Thyroid gland (tissue), 4 donors: Measurements from ENCODE around the gene TAF4B.

Experiments used
- CTCF ChIP-seq, 6 experiments: fragments of 200-600 bp in 3 of 6; fragments of 450-650 bp in 3 of 6; sonication (generic) in 3 of 6; IDR thresholded peaks; one replicate each; pipeline ENCODE4 v1.5.1; 2016 to 2019; ENCODE audit warnings: antibody characterized with exemption in 6 of 6, mild to moderate bottlenecking in 2 of 6, inconsistent platforms in 1 of 6, moderate library complexity in 1 of 6
- POLR2A ChIP-seq, 2 donors: fragments of 450-650 bp; IDR thresholded peaks; one replicate each; pipeline ENCODE4 v1.6.1; 2017; ENCODE audit warnings: antibody characterized with exemption in 2 of 2, mild to moderate bottlenecking in 2 of 2, moderate library complexity in 1 of 2

GRCh38 chr18:26436176-26437051 lies 210.2 kb downstream of the TAF4B start:
- TF ChIP-seq CTCF (IDR thresholded peaks at IDR 0.05) (no peak), POLR2A (IDR thresholded peaks at IDR 0.05) (no peak)
